GM21786 (cell line): Measurements from ENCODE around the gene MGAT4C.

Source experiments
- ATAC-seq: cut with Tn5 transposase; IDR thresholded peaks from one replicate; pipeline ENCODE4 v1.9.1; 2021; ENCODE audit not compliant: unreplicated experiment

Gene MGAT4C

DNA sequence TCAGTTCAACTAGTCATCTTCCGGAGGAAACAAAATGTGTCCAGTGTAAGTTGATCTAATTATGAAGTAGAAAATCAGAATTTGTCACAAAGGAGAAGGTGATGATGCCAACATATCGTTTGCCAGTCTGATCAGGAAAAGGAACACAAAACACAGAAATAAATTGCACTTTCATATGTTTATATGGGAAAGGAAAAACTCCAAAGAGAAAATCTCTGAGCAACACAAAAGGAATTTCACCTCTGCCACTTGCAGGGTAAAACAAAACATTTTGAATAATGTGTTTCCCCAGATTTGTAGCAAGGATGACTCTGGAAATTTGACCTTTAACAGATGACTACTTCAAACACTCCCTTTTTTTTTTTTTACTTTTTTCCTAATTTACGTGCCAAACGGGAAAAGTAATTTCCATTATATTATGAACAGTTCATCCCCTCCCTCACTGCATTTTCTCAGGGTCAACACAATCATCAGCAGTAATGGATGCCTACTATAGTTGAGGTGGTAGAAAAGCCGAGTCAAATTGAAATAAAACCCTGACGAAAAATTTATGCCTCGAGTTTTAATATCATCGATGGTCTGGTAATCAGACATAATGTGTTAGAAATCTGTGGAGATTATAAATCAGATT lies 25.6 kb downstream of the MGAT4C start:
- no peak for ATAC-seq

DNA sequence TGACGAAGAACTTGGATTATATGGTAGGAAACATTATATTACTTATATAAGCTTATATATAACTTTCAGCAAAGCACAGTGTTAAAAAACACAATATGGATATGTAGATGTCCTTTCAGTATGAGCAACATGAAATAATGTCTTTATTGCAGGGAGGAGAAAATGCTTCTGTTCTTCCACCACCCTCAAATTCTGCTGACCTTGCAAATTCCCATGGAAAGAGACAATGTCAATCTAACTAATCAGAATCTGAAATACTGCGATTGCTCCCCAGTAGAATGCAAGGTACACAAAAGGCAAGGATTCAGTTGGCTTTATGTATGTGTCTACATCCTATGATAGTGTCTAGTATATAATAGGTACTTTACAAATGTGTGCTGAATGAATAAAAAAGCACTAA lies 26.4 kb downstream of the MGAT4C start:
- ATAC-seq: no peak

DNA sequence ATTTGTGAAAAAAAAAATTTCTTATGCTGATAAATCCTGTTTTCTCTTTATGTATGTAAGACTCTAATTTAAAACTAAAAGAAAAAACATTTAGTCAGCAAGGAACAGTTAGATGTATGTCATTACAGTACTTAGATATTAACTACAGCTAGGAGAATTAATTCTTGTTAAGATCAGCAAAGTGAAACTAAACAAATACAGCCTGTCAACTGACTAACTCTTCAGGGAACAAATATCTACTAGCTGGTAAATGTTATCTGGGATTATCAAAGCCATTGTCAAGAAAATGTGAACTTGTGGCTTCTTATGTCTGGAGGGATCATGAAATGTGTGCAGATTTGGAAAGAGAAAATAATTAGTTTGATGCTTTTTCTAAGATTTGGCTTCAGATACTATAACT lies 27.5 kb downstream of the MGAT4C start:
- ATAC-seq: no peak

DNA sequence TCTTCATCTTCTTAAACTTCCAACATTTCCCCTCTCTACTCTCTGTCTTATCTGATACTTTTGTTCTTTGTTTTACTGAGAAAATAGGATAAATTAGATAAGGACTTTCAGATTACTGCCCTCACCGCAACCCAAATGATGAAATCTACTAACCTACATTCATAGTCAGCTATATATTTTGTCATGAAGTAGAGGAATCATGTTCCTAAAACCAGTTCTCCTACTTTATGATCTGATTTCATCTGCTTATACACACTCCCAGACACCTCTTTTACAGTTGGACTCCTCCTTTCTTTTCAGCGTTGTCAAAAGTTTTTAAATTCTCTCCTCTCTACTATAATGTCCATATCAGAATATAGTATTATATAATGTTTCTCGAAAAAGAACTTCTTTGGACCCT lies 29.7 kb downstream of the MGAT4C start:
- no peak for ATAC-seq

DNA sequence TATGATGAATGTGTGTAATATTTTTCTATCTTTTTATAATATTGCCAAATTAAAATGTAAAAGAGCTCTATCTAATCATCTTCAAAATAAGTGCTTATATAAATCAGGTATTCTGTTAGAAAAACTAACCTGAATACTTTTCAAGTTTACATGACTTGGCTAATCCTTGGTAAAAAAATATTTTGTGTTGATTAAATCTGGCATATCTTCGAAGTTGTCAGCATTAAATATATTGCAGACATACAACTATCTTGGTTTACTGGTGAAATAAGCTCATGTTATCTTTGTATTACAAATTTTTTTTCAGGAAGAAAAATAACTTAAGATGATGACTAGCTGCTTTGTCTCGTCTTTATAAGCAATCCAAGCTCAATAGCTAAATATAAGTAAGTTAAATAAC lies 39.6 kb downstream of the MGAT4C start:
- ATAC-seq: no peak

DNA sequence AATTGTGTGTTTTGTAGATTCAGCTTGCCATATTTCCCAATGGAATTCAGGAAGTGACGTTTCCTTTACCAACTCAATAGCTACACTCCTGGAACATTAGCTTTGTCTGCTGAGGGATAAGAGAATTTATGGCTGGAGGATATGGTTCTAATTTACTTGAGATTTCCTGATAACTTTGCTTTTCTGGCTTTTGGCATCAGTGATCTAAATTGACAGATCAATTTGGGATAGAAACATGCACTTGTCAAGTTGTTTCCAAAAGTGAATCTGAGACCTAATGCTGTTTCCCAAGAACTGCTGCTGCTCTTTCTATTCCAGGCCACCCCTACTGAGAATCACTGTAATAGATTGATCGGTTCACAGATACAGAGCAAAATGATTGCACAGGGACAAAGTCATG lies 43.2 kb downstream of the MGAT4C start:
- no peak for ATAC-seq

DNA sequence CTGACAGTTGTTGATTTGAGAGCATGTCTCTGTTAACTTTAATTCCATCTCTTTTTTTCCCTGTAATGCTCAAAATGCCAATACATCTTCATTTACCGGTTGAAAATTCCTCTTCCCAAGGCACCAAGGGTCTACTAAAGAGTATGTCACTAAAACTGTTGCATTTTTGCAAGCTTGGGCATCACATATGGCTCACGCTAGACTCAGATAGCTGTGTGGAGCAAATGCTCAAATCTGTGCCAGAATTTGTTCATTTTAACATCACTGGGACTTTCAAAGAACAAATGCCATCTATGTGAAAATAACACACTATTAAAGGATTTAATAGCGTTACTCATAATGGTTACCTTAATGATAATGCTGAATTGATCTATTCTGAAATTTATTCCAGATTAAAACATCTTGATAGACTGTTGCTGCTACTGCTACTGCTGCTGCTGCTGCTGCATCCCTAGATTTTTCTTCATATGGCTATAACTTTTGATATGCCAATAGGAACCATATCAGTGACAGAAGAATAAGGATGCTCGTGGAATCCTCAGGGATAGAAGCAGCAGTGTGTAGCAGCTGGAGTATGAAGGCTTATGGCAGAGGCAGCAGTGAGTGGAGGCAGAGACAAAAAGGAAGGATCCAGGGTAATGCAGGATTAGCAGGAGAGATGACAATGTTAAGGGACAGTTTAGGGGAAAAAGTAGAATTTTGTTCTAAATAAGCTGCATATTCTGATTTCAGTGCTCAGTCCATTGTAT lies 57.3 kb downstream of the MGAT4C start:
- ATAC-seq: no peak

DNA sequence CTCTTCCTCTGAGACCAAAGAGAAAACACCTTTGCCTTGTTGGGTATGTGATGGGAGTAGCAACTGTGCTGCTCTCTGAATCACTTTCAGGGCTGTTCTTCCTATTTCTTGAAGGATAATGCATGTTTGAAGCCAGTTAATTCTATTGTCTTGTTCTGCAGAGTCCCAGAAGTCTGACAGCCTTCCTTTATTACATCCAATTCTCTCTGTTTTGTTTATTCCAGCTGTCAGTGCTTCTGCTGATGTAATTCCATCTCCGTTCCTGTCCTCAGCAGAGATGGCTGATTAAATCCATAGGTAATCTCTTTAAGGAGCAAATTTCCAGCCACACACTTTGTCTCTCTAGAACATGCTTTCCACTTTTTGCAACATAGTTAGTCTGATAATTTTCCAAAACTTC lies 59.7 kb downstream of the MGAT4C start:
- no peak for ATAC-seq

DNA sequence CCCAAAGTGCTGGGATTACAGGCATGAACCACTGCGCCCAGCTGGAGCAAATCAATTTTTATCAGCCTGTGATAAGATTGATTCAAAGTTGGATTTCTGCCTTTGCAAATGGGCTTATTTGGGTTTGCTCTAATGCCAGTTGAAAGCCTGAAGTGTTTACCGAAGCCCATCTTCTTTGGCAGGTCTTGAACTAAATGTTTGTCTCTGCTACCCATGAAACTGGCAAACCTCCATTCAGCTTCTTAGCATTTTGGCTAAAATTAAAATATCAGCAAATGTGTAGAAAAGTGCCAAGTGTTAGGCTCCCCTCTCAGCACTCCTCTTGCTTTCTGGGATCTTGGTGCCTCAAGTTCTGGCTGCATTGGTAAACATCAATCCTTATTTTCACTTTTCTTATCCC lies 61.5 kb downstream of the MGAT4C start:
- ATAC-seq: no peak

DNA sequence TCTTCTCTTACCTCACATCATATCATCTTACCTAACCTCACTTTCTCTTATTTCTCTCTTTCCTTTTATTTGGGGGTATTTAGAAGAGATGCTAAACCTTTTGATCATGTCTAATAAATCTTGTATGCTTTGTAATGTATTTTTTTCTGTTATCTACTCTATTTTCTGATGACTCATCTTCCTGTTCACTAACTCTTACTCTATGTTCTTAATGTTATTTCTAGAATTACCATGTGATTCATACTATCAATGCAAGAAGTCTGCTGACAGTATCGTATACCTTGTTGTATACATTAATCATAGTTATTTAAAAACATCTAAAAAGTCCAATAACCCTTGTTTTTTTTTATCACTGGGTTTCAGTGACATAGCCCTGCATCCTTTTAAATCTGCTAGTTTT lies 62.3 kb downstream of the MGAT4C start:
- no peak for ATAC-seq

DNA sequence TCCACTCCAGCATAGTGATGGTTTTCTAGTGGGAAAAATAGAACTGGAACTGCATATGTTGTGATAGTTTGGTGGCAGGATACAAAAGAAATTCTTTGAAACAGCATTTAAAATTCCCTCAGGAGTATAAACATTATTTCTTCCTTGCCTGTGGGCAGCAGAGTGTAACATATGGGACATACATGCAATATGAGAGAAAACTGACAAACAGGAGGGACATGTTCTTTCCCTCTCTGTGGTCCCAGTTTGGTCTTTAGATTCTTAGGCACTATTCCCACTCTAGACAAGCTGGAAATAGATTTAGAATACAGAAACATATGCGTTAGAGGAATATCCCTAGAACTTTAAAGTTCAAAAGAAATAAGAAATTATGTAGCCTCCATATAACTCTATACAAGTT lies 68.0 kb downstream of the MGAT4C start:
- no peak for ATAC-seq

DNA sequence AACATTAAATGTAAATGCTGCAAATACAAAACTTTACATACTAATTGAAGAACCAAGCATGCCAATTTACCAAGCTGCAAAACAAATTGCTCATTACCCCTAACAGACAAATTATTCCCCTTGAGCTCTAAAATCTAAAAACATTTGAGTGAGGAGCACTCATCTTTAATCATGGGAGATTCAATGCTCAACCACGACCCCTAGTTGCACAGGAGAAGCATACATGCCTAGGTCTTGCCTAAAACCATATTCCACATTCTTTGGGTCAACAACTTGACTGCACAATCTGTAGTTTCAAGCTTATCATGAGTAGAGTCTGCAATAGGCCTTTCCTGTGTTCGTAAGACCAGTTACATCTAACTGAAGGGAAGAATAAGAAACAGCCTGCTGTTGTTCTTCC lies 69.7 kb downstream of the MGAT4C start:
- ATAC-seq: no peak

DNA sequence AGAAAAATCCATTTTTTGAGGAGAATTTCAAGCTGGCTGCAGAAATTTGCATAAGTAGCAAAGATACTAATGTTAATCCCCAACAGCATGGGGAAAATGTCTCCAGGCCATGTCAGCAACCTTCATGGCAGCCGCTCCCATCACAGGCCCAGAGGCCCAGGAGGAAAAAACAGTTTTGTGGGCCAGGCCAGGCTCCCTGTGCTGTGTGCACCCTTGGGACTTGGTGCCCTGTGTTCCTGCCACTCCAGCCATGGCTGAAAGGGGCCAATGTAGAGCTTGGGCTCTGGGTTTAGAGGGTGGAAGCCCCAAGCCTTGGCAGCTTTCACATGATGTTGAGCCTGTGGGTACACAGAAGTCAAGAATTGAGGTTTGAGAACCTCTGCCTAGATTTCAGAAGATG lies 76.3 kb downstream of the MGAT4C start:
- no peak for ATAC-seq

DNA sequence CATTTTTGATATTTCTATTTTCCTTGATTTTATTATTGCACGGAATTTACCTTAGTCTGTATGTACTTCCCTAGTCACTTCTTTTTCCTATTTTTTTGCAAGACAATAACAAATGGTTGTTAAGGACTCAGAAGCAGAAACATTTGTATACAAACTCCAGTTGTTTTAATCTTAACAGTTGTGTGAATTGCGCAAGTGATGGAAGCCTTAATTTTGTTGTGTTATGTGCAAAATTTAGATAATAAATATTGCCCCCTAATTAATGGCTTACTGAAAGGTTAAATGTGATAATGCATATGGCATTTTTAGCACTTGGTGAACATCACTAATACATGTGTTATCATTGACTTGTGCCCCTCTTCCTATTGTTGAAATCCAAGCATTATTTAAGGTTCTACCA lies 82.0 kb downstream of the MGAT4C start:
- no peak for ATAC-seq

DNA sequence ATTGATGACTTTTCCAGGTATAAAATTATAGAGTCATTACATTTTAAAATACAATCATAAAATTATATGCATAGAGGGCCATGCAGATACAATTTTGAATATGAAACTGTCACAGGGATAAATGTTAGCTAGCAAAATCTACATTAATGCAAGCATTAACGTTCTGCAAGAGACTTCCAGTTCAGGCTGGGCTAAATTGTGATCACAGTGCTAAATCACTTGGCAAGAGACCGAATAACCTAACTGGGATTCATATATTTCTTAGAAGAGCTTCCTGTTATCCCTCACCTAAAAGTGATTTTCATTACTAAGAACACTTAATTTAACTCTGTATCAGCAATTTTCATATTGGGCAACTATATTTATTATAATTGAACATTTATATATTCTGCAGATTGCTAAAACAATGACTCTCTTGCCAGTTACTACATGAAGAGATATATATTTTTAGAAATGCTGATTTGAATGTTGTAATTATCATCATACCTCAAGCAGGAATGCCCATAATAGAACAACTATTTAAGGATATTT lies 83.2 kb downstream of the MGAT4C start:
- ATAC-seq: no peak

DNA sequence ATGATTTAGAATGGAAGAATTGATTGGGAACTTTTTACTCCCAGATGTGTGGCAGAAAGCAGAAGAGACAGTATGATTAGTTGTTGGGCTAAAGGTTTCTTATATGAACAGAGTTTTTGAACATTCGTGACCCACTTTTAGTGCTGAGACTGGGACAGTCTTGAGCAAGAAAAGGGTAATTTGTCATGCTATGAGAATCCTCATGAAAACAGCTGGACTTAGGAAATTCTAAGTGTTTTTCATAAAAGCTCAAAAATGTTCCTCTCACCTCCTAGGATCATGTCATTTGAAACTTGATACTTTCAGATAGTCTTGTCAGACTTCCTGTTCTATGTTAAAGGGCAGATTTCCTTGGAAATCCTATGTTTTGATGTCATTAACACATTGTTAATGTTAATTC lies 86.1 kb downstream of the MGAT4C start:
- no peak for ATAC-seq

DNA sequence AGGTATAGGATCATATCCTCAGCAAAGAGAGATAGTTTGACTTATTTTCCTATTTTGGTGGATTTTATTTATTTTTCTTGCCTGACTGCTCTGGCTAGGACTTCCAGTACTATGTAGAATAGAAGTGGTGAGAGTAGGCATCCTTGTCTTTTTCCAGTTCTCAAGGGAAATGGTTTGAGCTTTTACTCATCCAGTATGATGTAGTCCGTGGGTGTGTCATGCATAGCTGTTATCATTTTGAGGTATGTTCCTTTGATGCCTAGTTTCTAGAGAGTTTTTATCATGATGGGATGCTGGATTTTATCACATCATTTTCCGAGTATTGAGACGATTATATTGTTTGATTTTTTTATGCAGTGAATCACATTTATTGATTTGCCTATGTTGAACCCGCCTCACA lies 97.2 kb downstream of the MGAT4C start:
- no peak for ATAC-seq

DNA sequence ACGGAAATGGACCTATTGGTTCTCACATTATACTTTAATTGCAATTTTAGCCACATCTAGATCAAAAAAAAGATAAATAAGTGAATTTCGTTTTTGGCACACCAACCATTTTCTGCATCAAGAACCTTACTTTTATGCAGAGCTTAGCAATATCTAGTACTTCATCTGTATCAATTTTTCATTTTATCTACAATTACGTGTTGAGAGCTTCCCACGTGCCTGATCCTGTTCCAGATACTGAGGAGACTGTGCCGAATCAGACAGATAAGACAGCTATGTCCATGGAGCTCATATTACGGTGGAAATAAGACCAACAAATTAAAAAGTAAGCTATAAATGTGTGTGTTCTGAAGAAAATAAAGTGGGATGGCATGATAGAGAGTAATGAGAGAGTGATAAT lies 101.6 kb downstream of the MGAT4C start:
- ATAC-seq: no peak

DNA sequence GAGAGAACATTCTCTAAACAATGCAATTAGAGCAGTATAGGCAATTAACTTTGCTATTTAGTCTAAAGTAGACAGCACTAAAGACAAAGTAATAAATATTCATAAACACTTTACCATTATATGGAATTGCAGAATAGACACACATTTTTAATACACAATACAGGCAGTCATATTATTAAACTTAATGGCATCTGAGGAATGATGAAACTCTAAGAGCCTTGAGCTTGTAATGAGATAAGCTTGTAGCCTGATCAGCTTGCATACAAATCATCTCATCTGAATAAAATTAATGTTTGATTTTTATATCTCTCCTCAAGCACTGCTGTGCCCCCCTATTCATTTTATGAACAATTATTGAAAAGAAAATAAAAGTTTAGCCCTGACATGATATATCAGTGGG lies 107.6 kb downstream of the MGAT4C start:
- no peak for ATAC-seq

DNA sequence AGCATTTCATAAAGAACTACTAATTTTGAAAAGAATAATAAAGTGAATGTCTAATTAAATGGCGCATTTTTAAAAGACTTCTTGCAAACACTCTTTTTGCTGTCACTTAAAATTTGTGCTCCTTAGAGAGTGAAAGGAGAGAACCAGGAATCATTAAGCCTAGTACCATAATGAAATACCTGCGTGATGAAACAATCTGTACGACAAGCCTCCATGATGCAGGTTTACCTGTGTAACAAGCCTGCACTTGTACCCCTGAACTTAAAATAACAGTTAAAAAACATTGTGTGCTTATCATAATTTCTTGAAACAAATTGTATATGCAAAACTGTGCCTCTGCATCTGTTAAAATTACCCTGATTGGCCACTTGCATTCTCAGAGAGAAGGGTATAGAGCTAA lies 108.1 kb downstream of the MGAT4C start:
- no peak for ATAC-seq

DNA sequence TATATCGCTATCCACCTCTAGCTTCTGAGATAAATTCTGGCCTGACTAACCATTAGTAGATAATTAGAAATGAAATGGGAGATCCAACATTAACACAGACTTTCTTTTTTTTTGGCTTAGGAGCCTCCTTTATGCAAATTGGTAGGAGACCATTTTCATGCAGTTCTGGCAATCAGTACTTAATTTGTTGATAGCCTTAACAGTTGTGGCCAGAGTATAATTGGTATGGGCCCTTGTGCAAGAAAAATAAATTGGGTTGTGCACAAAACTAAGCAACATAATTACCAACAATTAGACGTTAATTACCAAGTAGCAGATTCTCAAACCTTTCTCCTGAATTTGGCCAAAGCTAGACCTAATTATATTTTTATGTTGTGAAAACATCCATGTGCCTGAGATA lies 111.0 kb downstream of the MGAT4C start:
- ATAC-seq: no peak

DNA sequence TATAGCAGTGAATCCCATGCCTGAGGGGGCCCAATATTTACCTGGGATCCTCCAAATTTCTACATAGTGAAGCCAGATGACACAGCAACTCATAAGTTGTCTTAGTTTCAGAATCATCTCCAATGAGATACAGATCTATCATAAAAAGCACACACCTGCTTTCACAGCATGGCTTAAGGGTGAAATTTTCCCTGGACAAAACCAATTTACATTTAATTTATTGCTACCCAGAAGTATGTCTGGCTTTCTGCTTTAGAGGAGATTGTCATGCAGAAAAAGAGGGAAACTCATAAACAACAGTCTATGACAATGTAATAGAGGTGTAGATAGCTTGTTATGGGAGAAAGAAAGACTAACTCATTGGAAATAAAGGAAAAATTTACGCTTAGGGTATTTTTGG lies 113.0 kb downstream of the MGAT4C start:
- no peak for ATAC-seq

DNA sequence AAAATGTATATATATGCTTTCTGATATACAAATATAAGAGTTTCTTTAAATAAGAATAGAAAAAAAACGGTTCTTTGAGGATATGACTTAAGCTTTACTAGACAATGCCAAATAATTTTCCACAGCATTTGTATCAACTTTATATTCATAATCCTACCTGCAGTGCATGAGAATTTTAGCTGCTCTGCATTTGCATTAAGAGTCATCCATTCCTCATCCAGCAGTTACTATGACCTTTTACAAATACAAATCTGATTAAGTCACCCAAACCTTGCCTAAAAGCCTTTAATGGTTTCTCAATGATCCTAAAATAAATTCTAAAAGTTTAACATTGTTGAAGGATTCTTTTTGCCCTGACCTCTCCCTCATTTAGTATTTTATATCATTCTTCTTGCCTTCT lies 116.5 kb downstream of the MGAT4C start:
- no peak for ATAC-seq
